Gastrocnemius medialis (tissue), 4 donors: ENCODE results near the gene GARIN1A.

Experiments used
- CTCF ChIP-seq, 5 experiments: fragments of 450-650 bp in 3 of 5; fragments of 200-600 bp in 2 of 5; sonication (generic) in 2 of 5; IDR thresholded peaks in 4 of 5; conservative IDR thresholded peaks in 1 of 5; 1 replicate in 4 of 5; 2 replicates in 1 of 5; pipeline ENCODE4 v1.5.1; 2016 to 2019; ENCODE audit warnings: antibody characterized with exemption in 5 of 5, mild to moderate bottlenecking in 3 of 5, moderate library complexity in 3 of 5
- POLR2A ChIP-seq, 2 donors: fragments of 450-650 bp; IDR thresholded peaks; one replicate each; pipeline ENCODE4 v1.6.1; 2017; ENCODE audit warnings: antibody characterized with exemption in 2 of 2, mild to moderate bottlenecking in 2 of 2, moderate library complexity in 2 of 2

GRCh38 chr7:128662091-128662490 lies 10.0 kb upstream of the GARIN1A start:
- no peak for TF ChIP-seq CTCF (IDR thresholded peaks at IDR 0.05 in 4 of 5, conservative IDR thresholded peaks at IDR 0.05 in 1 of 5)
- TF ChIP-seq POLR2A (IDR thresholded peaks at IDR 0.05): no peak
